Gastroesophageal sphincter (tissue), 3 donors: ENCODE measurements around the gene ADAMTS12.

Experiments used
- CTCF ChIP-seq, 4 experiments: fragments of 200-600 bp in 2 of 4; fragments of 450-650 bp in 2 of 4; sonication (generic) in 1 of 4; IDR thresholded peaks; one replicate each; pipeline ENCODE4 v1.5.1; 2017 to 2019; ENCODE audit warnings: antibody characterized with exemption in 4 of 4, mild to moderate bottlenecking in 2 of 4, moderate library complexity in 2 of 4
- EP300 ChIP-seq: sonication (generic); formaldehyde crosslinking; IDR thresholded peaks from one replicate; pipeline ENCODE4 v1.6.1; 2017; ENCODE audit warnings: antibody characterized with exemption, mild to moderate bottlenecking
- POLR2A ChIP-seq, 2 donors: fragments of 450-650 bp; IDR thresholded peaks; one replicate each; pipeline ENCODE4 v1.6.1; 2017; ENCODE audit warnings: antibody characterized with exemption in 2 of 2, mild to moderate bottlenecking in 2 of 2, moderate library complexity in 1 of 2

GRCh38 chr5:33735072-33735471 lies 156.7 kb downstream of the ADAMTS12 start:
- TF ChIP-seq CTCF (IDR thresholded peaks at IDR 0.05) (no peak), EP300 (no peak), POLR2A (IDR thresholded peaks at IDR 0.05) (no peak)
